HepG2 (cell line): ENCODE data around the gene CLDN9. TPM values are rescaled to one million over a fixed set of nuclear protein-coding genes. Genes with fewer than 3 reads are reported as not detected.

ENCODE experiments used
- ATAC-seq: fragments of 200-7000 bp; cut with Tn5 transposase; 3 replicates; pipeline ENCODE4 v1.9.1; 2020; ENCODE audit warnings: mild to moderate bottlenecking, moderate library complexity
- BruUV-seq: library from RNA; stranded (reverse); fragments of 400-500 nt; replicated peaks from 2 replicates; lab custom pipeline; 2021; lab: Mats Ljungman, UMichigan
- CTCF ChIA-PET: fragments of 300-600 bp; formaldehyde crosslinking; extraction: SDS; loops from one replicate; lab custom pipeline; 2021; ENCODE audit warnings: low total read pairs, inconsistent platforms, low intra/inter-chr PET ratio; lab: Yijun Ruan, JAX
- POLR2A ChIA-PET: fragments of 350-600 bp; sonication (Branson Sonifier 250); formaldehyde crosslinking; loops from one replicate; lab custom pipeline; 2020; ENCODE audit warnings: antibody characterized with exemption, inconsistent platforms; lab: Yijun Ruan, JAX
- DNase-seq: peaks from one replicate; pipeline ENCODE4 v3.0.0-alpha.2; 2015; ENCODE audit warnings: low spot score
- FAIRE-seq: peaks from 3 replicates; lab custom pipeline; 2011; peaks lifted over from hg19 to GRCh38; lab: Jason Lieb, UNC
- H2AFZ ChIP-seq: one replicate; pipeline ENCODE4 v1.6.1; 2011; ENCODE audit warnings: low read length, inconsistent platforms
- H3K27ac ChIP-seq: fragments of 300-600 bp; 3 replicates; pipeline ENCODE4 v1.8.0; 2011; ENCODE audit warnings: mixed run types, mild to moderate bottlenecking, mixed read lengths, low read length, inconsistent platforms; ENCODE audit not compliant: insufficient read depth; ENCODE audit errors: extremely low read length
- H3K27me3 ChIP-seq, 2 experiments: fragments of 200-600 bp in 1 of 2; 2 replicates in 1 of 2; 3 replicates in 1 of 2; pipeline versions ENCODE4 v1.6.0 to v1.8.0; 2011; ENCODE audit warnings: low read length in 2 of 2, mild to moderate bottlenecking in 2 of 2, moderate library complexity in 2 of 2, inconsistent platforms in 1 of 2; ENCODE audit not compliant: insufficient read depth in 2 of 2, control insufficient read depth in 1 of 2
- H3K36me3 ChIP-seq, 2 experiments: fragments of 200-600 bp in 1 of 2; replicated peaks in 1 of 2; 2 replicates in 1 of 2; 3 replicates in 1 of 2; pipeline versions ENCODE4 v1.5.1 to v1.8.0; 2011; ENCODE audit warnings: low read length in 2 of 2, inconsistent platforms in 1 of 2; ENCODE audit not compliant: insufficient read depth in 2 of 2, control insufficient read depth in 1 of 2
- H3K4me1 ChIP-seq: 2 replicates; pipeline ENCODE4 v1.5.1; 2012; ENCODE audit warnings: low read length, inconsistent platforms; ENCODE audit not compliant: insufficient read depth
- H3K4me2 ChIP-seq: 2 replicates; pipeline ENCODE4 v1.6.0; 2011; ENCODE audit warnings: low read depth, low read length, inconsistent platforms
- H3K4me3 ChIP-seq, 3 experiments: fragments of 200-600 bp in 1 of 3; sonication (generic), shearing (Covaris generic) in 1 of 3; replicated peaks in 1 of 3; 2 replicates each; pipeline ENCODE4 v1.5.1; 2011 to 2016; ENCODE audit warnings: low read length in 3 of 3, inconsistent platforms in 2 of 3, low read depth in 2 of 3, mild to moderate bottlenecking in 2 of 3, control low read depth in 1 of 3, mixed read lengths in 1 of 3; ENCODE audit not compliant: insufficient read depth in 1 of 3
- H3K79me2 ChIP-seq: one replicate; pipeline ENCODE4 v1.6.1; 2011; ENCODE audit warnings: low read length, inconsistent platforms; ENCODE audit not compliant: insufficient read depth
- H3K9ac ChIP-seq: 2 replicates; pipeline ENCODE4 v1.6.0; 2011; ENCODE audit warnings: mild to moderate bottlenecking, low read depth, low read length, inconsistent platforms; ENCODE audit not compliant: insufficient read depth
- H3K9me3 ChIP-seq: 2 replicates; pipeline ENCODE4 v1.5.1; 2012; ENCODE audit warnings: mild to moderate bottlenecking, low read length
- H4K20me1 ChIP-seq: 2 replicates; pipeline ENCODE4 v1.6.0; 2011; ENCODE audit warnings: inconsistent platforms, mild to moderate bottlenecking, low read length, moderate library complexity; ENCODE audit not compliant: insufficient read depth
- AGO2 ChIP-seq: fragments of 200-400 bp; formaldehyde crosslinking; optimal IDR thresholded peaks from 2 replicates; pipeline ENCODE3; 2017; ENCODE audit warnings: mild to moderate bottlenecking, low read depth, low read length, moderate library complexity
- ATF1 ChIP-seq: IDR thresholded peaks from 2 replicates; pipeline ENCODE4 v1.6.1; 2016; ENCODE audit warnings: mild to moderate bottlenecking, control low read depth
- EZH2 ChIP-seq: conservative IDR thresholded peaks from 2 replicates; pipeline ENCODE4 v1.6.1; 2012; ENCODE audit warnings: mild to moderate bottlenecking, low read depth, low read length, moderate library complexity
- HNRNPL ChIP-seq: fragments of 200-400 bp; formaldehyde crosslinking; IDR thresholded peaks from 2 replicates; pipeline ENCODE4 v1.6.1; 2017; ENCODE audit warnings: mild to moderate bottlenecking, low read depth, low read length
- POLR2A ChIP-seq, 2 experiments: IDR thresholded peaks; 2 replicates each; pipeline ENCODE4 v1.6.1; 2011; ENCODE audit warnings: low read depth in 2 of 2, low read length in 2 of 2, mild to moderate bottlenecking in 1 of 2, moderate library complexity in 1 of 2; ENCODE audit not compliant: insufficient read depth in 1 of 2
- PRMT3 ChIP-seq: sonication (generic); formaldehyde crosslinking; IDR thresholded peaks from 2 replicates; pipeline ENCODE4 v1.8.1; 2022; ENCODE audit warnings: low read depth, mild to moderate bottlenecking, moderate library complexity, missing genetic modification reagents, borderline replicate concordance
- SOX6 ChIP-seq, 2 experiments: fragments of 450-650 bp in 1 of 2; sonication (generic) in 1 of 2; formaldehyde crosslinking in 1 of 2; IDR thresholded peaks; 2 replicates each; pipeline versions ENCODE4 v1.4.0 to v1.6.1; 2017 to 2020; ENCODE audit warnings: antibody characterized with exemption in 1 of 2, mild to moderate bottlenecking in 1 of 2, missing genetic modification reagents in 1 of 2
- TBX2 ChIP-seq: sonication (generic); formaldehyde crosslinking; IDR thresholded peaks from 2 replicates; pipeline ENCODE4 v1.5.0; 2020; ENCODE audit warnings: missing genetic modification reagents, mild to moderate bottlenecking, borderline replicate concordance
- ZNF253 ChIP-seq: sonication (generic); formaldehyde crosslinking; IDR thresholded peaks from 2 replicates; pipeline ENCODE4 v1.8.0; 2022; ENCODE audit warnings: mild to moderate bottlenecking, missing genetic modification reagents, borderline replicate concordance
- ZNF317 ChIP-seq: sonication (generic); formaldehyde crosslinking; IDR thresholded peaks from 2 replicates; pipeline ENCODE4 v1.5.0; 2020; ENCODE audit warnings: mild to moderate bottlenecking, missing genetic modification reagents
- ZNF432 ChIP-seq: sonication (generic); formaldehyde crosslinking; IDR thresholded peaks from 2 replicates; pipeline ENCODE4 v1.5.0; 2020; ENCODE audit warnings: missing genetic modification reagents, mild to moderate bottlenecking, borderline replicate concordance
- ZNF570 ChIP-seq: sonication (generic); formaldehyde crosslinking; IDR thresholded peaks from 2 replicates; pipeline ENCODE4 v1.4.0; 2020; ENCODE audit warnings: mild to moderate bottlenecking, missing genetic modification reagents, borderline replicate concordance
- WGBS: methylation state at CpG from one replicate; pipeline ENCODE4 v1.1.6; 2017; ENCODE audit warnings: low lambda C conversion rate; 5-methylcytosine and 5-hydroxymethylcytosine counted together
- in situ Hi-C: cut with HindIII; loops from 2 replicates; pipeline ENCODE4 v1.10.0; 2017; ENCODE audit warnings: low pct_unique_long_range_greater_than_20kb; ENCODE audit not compliant: extremely low pct_ligation_motif_present
- intact Hi-C: fragments of 100-400 bp; cut with micrococcal nuclease; formaldehyde crosslinking; loops from one replicate; pipeline ENCODE4 v1.10.0; 2022; ENCODE audit not compliant: unreplicated experiment
- polyA plus RNA-seq, 8 experiments: library from polyadenylated mRNA; depleted of rRNA in 3 of 8; stranded (reverse) in 7 of 8; unstranded in 1 of 8; fragments of >200 nt; fragmentation: Illumina TruSeq in 4 of 8; extraction: Trizol in 4 of 8; gene quantifications; 2 replicates each; pipeline versions ENCODE4 v1.2.1 to v1.2.3, GENCODE V29; 2011 to 2016; ENCODE audit warnings: low read depth in 4 of 8, missing spikeins in 1 of 8, mixed read lengths in 1 of 8; ENCODE audit not compliant: insufficient read depth in 1 of 8
- total RNA-seq, 5 experiments: library from RNA; depleted of rRNA; stranded (reverse); fragments of >200 nt; fragmentation: Illumina TruSeq; extraction: Trizol; gene quantifications; 2 replicates each; pipeline ENCODE4 v1.2.3, GENCODE V29; 2016; ENCODE audit warnings: low read depth in 1 of 5
- TF ChIP-seq, protein P1 (sequence below): sonication (generic); formaldehyde crosslinking; IDR thresholded peaks from 2 replicates; pipeline ENCODE4 v1.9.0; 2021; ENCODE audit warnings: missing genetic modification reagents, borderline replicate concordance
- TF ChIP-seq, protein P2 (sequence below): sonication (generic); formaldehyde crosslinking; IDR thresholded peaks from 2 replicates; pipeline ENCODE4 v1.8.0; 2022; ENCODE audit warnings: missing genetic modification reagents, low read depth, mild to moderate bottlenecking, borderline replicate concordance
- TF ChIP-seq, protein P3 (sequence below): sonication (generic); formaldehyde crosslinking; IDR thresholded peaks from 2 replicates; pipeline ENCODE4 v1.5.0; 2020; ENCODE audit warnings: mild to moderate bottlenecking, missing genetic modification reagents

CLDN9 gene
- total and polyA plus RNA-seq, 2 of the 13 experiments (the other 11 are each of a cell fraction or from before 2014, with no cell fraction given) = 0.15 to 0.26 TPM

DNA sequence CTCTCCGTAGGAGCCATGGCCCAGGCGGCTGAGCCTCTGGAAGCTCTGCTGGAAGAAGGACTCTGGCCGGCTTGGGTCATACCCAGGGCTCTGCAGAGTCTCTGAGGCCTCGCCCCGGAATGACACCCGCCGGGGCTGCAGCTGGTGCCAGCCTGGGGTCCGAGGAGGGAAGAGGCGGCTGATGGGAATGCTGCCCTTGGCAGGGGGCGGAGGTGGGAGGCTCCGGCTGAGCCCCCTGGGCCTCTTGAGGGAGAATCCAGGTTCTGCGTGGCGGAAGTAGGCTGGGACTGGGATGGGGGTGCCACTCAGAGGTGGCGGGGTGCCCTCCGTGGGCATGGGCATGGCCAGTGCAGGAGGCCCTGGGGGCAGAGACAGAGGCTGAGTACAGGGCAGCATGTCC lies 36.0 kb upstream of the CLDN9 start:
- WGBS = 98% methylated on average over 15 of the region's 15 CpGs
- H3K4me3 ChIP-seq = no peak overlapping the region
- no peak overlapping the region for H3K4me2 ChIP-seq
- DNase-seq (no peak), ATAC-seq (no peak), FAIRE-seq (no peak)
- ChIA-PET CTCF (no interaction called here), POLR2A (no interaction called here)
- no peaks in the 10 kb centered on the region for H4K20me1 ChIP-seq
- H3K9ac ChIP-seq = no peak overlapping the region
- in situ Hi-C loops (no loop called here), intact Hi-C loops (no loop called here)
- peaks cover 2 to 18% of the 10 kb centered on the region in 2 experiments; a peak in 3 of 5 replicates for H3K36me3 ChIP-seq
- no peak overlapping the region for H2AFZ ChIP-seq
- BruUV-seq = no TSS peak
- no peak for TF ChIP-seq TBX2 (CRISPR knock-in tag)
- TF ChIP-seq, protein P1, sequence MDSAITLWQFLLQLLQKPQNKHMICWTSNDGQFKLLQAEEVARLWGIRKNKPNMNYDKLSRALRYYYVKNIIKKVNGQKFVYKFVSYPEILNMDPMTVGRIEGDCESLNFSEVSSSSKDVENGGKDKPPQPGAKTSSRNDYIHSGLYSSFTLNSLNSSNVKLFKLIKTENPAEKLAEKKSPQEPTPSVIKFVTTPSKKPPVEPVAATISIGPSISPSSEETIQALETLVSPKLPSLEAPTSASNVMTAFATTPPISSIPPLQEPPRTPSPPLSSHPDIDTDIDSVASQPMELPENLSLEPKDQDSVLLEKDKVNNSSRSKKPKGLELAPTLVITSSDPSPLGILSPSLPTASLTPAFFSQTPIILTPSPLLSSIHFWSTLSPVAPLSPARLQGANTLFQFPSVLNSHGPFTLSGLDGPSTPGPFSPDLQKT (CRISPR knock-in tag) = no peak
- TF ChIP-seq PRMT3 = no peak
- TF ChIP-seq HNRNPL = 0 out of 2 replicates have a peak, but pooled peaks have one; percentile 49
- TF ChIP-seq ATF1 (CRISPR knock-in tag) = no peak
- no peak for TF ChIP-seq ZNF317 (CRISPR knock-in tag)
- TF ChIP-seq ZNF253 (CRISPR knock-in tag) = no peak
- TF ChIP-seq EZH2 = no peak
- TF ChIP-seq, protein P2, sequence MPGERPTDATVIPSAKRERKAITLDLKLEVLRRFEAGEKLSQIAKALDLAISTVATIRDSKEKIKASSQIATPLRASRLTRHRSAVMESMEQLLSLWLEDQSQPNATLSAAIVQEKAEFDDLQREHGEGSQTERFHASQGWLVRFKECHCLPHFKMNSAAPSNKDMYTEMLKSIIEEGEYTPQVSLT (CRISPR knock-in tag) = no peak
- TF ChIP-seq POLR2A (IDR thresholded peaks at IDR 0.05; ENCODE audit: insufficient read depth in 1 of 2, low read depth in 2 of 2, low read length in 2 of 2) = no peak
- TF ChIP-seq SOX6 (IDR thresholded peaks at IDR 0.05) = no peak
- no peak for TF ChIP-seq SOX6 (CRISPR knock-in tag; IDR thresholded peaks at IDR 0.05)
- no peak for TF ChIP-seq ZNF570
- peak; percentile 24 for TF ChIP-seq AGO2
- no peak for TF ChIP-seq ZNF432 (CRISPR knock-in tag)
- TF ChIP-seq, protein P3, sequence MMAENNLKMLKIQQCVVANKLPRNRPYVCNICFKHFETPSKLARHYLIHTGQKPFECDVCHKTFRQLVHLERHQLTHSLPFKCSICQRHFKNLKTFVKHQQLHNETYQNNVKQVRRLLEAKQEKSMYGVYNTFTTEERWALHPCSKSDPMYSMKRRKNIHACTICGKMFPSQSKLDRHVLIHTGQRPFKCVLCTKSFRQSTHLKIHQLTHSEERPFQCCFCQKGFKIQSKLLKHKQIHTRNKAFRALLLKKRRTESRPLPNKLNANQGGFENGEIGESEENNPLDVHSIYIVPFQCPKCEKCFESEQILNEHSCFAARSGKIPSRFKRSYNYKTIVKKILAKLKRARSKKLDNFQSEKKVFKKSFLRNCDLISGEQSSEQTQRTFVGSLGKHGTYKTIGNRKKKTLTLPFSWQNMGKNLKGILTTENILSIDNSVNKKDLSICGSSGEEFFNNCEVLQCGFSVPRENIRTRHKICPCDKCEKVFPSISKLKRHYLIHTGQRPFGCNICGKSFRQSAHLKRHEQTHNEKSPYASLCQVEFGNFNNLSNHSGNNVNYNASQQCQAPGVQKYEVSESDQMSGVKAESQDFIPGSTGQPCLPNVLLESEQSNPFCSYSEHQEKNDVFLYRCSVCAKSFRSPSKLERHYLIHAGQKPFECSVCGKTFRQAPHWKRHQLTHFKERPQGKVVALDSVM (CRISPR knock-in tag) = no peak
- H3K27me3 ChIP-seq = no peaks in the 10 kb centered on the region
- peaks cover 8% of the 10 kb centered on the region for H3K79me2 ChIP-seq
- H3K4me1 ChIP-seq = peaks cover 10% of the 10 kb centered on the region
- no peaks in the 10 kb centered on the region for H3K9me3 ChIP-seq
- H3K27ac ChIP-seq = no peak overlapping the region
